ENCODE data around the gene DGKH.

Gene DGKH

DNA sequence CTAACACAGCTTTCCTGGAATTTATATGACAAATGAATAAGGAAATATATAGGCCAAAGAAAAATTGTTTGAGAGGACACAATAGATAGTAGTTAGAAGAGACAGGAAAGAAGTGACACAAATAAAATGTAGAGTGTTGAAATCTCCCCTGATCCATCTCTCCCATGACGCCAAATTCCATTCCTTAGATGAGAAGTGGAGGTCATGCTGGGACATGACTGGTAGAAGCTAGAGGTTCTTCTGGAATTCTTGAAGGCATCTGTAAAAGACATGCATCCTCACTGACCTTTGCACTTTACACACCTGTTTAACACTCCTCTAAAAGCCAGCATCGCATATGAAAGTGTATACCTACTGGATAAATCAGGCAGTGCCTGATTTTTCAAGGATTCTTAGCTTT is 67.8 kb downstream of the DGKH start:
- Histone ChIP-seq H3K79me2 (ENCODE audit: insufficient read depth, low read depth) (peaks cover 51% of the 10 kb centered on the region; the same call in 1 of the 2 replicates), H4K20me1 (ENCODE audit: insufficient read depth) (no peaks in the 10 kb centered on the region), H3K36me3 (ENCODE audit: insufficient read depth) (no peaks in the 10 kb centered on the region), H3K4me2 (no peak overlapping the region), H3K9ac (no peak overlapping the region), H3K27ac (no peak overlapping the region), H3K27me3 (ENCODE audit: insufficient read depth, low read depth) (no peaks in the 10 kb centered on the region), H3K4me3 (IDR thresholded peaks at IDR 0.05; ENCODE audit: insufficient read depth, low read depth, low read length) (no peak overlapping the region), H3K4me1 (ENCODE audit: low read depth, poor library complexity, severe bottlenecking) (peaks cover 30% of the 10 kb centered on the region), H2AFZ (ENCODE audit: low read depth) (no peak overlapping the region)
- TF ChIP-seq CTCF (conservative IDR thresholded peaks at IDR 0.05; ENCODE audit: low read depth, low read length), result no peak

- no peaks in the 10 kb centered on the region for H3K36me3 ChIP-seq (ENCODE audit: insufficient read depth)
- H3K27me3 ChIP-seq (ENCODE audit: insufficient read depth, low read depth), result no peaks in the 10 kb centered on the region
- no peak for TF ChIP-seq CTCF (conservative IDR thresholded peaks at IDR 0.05; ENCODE audit: low read depth, low read length)
- H3K27ac ChIP-seq, result no peak overlapping the region
- H3K4me3 ChIP-seq (IDR thresholded peaks at IDR 0.05; ENCODE audit: insufficient read depth, low read depth, low read length), result no peak overlapping the region
- H3K4me2 ChIP-seq, result 0 out of 2 replicates have a peak overlapping the region, but pooled peaks have one; percentile 4
- no peaks in the 10 kb centered on the region for H4K20me1 ChIP-seq (ENCODE audit: insufficient read depth)
- H3K4me1 ChIP-seq (ENCODE audit: low read depth, poor library complexity, severe bottlenecking), result peaks cover 44% of the 10 kb centered on the region
- no peak overlapping the region for H2AFZ ChIP-seq (ENCODE audit: low read depth)
- H3K79me2 ChIP-seq (ENCODE audit: insufficient read depth, low read depth), result peaks cover 52% of the 10 kb centered on the region; the same call in 1 of the 2 replicates
- H3K9ac ChIP-seq, result no peak overlapping the region
These were observed 70.6 kb downstream of the DGKH start for GRCh38 chr13:42119041-42119440.

GRCh38 chr13:42119875-42120274 is 71.4 kb downstream of the DGKH start:
- H3K4me2 ChIP-seq, result peak overlapping the region; percentile 4; the same call in 1 of the 2 replicates
- TF ChIP-seq CTCF (conservative IDR thresholded peaks at IDR 0.05; ENCODE audit: low read depth, low read length), result no peak
- H3K27me3 ChIP-seq (ENCODE audit: insufficient read depth, low read depth), result no peaks in the 10 kb centered on the region
- H3K9ac ChIP-seq, result no peak overlapping the region
- peaks cover 48% of the 10 kb centered on the region; the same call in 1 of the 2 replicates for H3K79me2 ChIP-seq (ENCODE audit: insufficient read depth, low read depth)
- H3K36me3 ChIP-seq (ENCODE audit: insufficient read depth), result no peaks in the 10 kb centered on the region
- H4K20me1 ChIP-seq (ENCODE audit: insufficient read depth), result no peaks in the 10 kb centered on the region
- no peak overlapping the region for H3K27ac ChIP-seq
- H3K4me3 ChIP-seq (IDR thresholded peaks at IDR 0.05; ENCODE audit: insufficient read depth, low read depth, low read length), result no peak overlapping the region
- peaks cover 44% of the 10 kb centered on the region for H3K4me1 ChIP-seq (ENCODE audit: low read depth, poor library complexity, severe bottlenecking)
- no peak overlapping the region for H2AFZ ChIP-seq (ENCODE audit: low read depth)

GRCh38 chr13:42123600-42123999 is 75.2 kb downstream of the DGKH start:
- TF ChIP-seq CTCF (conservative IDR thresholded peaks at IDR 0.05; ENCODE audit: low read depth, low read length), result no peak
- H4K20me1 ChIP-seq (ENCODE audit: insufficient read depth), result no peaks in the 10 kb centered on the region
- H3K27me3 ChIP-seq (ENCODE audit: insufficient read depth, low read depth), result no peaks in the 10 kb centered on the region
- no peak overlapping the region for H3K9ac ChIP-seq
- no peaks in the 10 kb centered on the region for H3K36me3 ChIP-seq (ENCODE audit: insufficient read depth)
- peaks cover 40% of the 10 kb centered on the region for H3K4me1 ChIP-seq (ENCODE audit: low read depth, poor library complexity, severe bottlenecking)
- H3K27ac ChIP-seq, result no peak overlapping the region
- H2AFZ ChIP-seq (ENCODE audit: low read depth), result no peak overlapping the region
- H3K79me2 ChIP-seq (ENCODE audit: insufficient read depth, low read depth), result peaks cover 29% of the 10 kb centered on the region; the same call in 1 of the 2 replicates
- H3K4me3 ChIP-seq (IDR thresholded peaks at IDR 0.05; ENCODE audit: insufficient read depth, low read depth, low read length), result no peak overlapping the region
- no peak overlapping the region for H3K4me2 ChIP-seq
